ENCODE results near the gene PCIF1.
"Not testable (repeated sequence)": the region's sequence is repeated elsewhere in the genome, so short reads cannot be mapped to it uniquely, and the experiment has no call there.

Gene PCIF1

DNA sequence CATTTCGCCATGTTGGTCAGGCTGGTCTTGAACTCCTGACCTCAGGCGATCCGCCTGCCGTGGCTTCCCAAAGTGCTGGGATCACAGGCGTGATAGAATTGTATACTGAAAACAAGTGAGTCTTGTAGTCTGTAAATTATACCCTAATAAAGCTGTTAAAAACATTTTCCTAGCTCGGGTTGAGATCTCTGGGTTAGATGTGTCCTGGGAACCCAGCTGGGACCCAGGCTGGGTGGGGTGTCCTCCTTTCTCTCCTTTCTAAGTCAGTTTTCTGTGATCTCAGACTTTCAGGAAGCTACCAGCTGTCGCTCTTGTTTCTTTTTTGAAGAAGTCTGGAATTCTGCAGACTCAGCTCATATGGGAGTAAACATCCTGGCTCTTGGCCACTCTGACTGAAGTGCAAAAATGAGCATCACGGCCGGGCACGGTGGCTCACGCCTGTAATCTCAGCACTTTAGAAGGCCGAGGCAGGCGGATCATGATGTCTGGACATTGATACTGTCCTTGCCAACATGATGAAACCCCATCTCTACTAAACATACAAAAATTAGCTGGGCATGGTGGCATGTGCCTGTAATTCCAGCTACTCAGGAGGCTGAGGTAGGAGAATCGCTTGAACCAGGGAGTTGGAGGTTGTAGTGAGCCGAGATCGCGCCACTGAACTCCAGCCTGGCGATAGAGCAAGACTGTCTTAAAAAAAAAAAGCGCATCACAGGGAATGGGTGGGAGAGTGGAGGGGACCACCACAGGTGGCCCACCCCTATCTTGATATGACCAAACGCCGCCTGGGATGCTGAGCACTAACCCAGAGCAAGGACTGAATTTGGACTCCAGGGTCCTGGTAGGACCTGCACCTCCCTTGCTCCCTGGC, 9.9 kb upstream of the PCIF1 start:
- no peak for DNase-seq

GRCh38 chr20:45925821-45926506, 8.5 kb upstream of the PCIF1 start:
- DNase-seq: no peak

DNA sequence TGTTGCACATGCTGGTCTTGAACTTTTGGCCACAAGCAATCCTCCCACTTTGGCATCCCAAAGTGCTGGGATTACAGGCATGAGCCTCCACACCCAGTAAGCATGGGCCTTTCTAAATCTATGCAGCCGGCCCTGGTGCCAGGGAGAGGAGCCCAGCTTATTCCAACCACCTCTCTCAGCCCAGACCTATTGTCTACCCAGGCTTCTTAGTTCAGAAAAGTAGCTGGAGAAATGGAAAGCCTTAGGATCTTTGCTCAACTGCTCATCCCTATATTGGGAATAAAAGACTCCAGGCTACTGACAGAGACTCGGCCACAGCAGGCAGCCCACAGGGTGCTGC, 7.8 kb upstream of the PCIF1 start:
- no peak for DNase-seq

DNA sequence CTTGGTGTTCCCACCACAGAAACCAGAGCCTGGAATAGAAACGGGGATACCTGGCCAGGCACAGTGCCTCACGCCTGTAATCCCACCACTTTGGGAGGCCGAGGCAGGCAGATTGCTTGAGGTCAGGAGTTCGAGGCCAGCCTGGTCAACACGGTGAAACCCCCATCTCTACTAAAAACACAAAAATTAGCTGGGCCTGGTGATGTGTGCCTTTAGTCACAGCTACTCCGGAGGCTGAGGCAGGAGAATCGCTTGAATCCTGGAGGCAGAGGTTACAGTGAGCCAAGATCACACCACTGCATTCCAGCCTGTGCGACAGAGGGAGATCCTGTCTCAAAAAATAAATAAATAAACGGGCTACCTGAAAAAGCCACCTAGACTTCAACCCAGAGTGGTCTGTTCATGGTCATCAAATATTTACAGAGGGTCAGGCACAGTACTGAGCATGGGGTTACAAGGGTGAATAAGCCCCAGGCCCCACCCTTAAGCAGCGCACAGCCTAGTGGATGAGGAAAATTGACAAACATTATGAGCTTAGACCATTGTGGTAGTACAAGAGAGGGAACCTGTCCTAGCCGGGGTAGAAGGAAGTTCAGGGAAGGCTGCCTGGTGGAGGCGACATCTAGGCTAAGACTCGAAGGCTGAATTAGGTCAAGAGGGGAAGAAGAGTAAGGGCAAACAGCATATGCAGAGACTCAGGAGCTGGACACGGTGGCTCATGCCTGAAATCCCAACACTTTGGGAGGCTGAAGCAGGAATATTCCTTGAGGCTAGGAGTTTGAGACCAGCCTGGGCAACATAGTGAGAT, 7.2 kb upstream of the PCIF1 start:
- no peak for DNase-seq

- not testable (repeated sequence) for DNase-seq
Observed at GRCh38 chr20:45931680-45932079, 2.8 kb upstream of the PCIF1 start.

- peak; percentile 32 for DNase-seq
Observed at GRCh38 chr20:45933266-45934045, 1.0 kb upstream of the PCIF1 start.

GRCh38 chr20:45934046-45934585, 367 bp upstream of the PCIF1 start:
- DNase-seq: peak; percentile 40

GRCh38 chr20:45935416-45936046, 1.0 kb downstream of the PCIF1 start:
- DNase-seq: no peak

DNA sequence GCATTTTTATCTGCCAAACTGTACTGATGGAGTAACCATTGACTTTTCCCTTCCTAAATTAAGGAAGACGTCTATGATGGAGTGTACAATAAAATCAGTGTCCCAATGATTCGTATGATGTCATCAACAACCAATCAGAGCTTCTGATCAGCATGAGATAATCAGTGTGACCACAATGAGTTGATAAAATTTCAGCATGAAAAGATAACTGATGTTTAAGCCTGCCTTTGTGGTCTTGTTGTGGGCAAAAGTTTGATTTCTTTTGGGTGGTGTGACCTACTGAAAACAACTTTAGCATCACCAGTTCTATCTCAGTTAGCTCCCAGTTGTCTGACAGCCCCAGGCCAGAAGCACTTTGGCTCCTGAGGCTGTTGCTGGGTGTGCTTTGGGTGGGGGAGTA, 3.3 kb downstream of the PCIF1 start:
- DNase-seq: no peak

DNA sequence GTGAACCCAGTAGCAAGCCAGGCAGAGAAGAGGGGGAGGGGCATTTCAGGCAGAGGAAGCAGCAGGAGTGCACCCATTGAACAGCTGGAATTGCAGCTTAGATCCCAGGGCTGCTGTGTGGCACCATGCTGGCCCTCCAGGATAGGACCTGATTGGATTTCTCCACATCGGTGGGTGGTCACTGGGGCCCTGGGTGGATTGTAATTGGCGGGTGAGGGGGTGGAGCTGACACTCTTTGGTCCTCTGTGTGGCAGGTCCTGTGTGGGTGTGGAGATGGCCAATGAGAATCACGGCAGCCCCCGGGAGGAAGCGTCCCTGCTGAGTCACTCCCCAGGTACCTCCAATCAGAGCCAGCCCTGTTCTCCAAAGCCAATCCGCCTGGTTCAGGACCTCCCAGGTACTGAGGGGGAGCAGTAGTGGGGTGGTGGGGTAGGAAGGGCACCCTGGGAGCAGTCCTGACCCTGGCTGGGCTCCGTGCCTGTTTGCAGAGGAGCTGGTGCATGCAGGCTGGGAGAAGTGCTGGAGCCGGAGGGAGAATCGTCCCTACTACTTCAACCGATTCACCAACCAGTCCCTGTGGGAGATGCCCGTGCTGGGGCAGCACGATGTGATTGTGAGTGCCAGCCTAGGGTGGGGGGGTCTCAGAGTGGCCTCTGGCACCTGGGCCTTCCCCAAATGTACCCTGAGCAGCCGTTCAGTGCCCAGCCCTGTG, 4.4 kb downstream of the PCIF1 start:
- DNase-seq: no peak

- DNase-seq: no peak
Observed at GRCh38 chr20:45940053-45940452, 5.6 kb downstream of the PCIF1 start.

- no peak for DNase-seq
Observed at GRCh38 chr20:45940469-45940868, 6.0 kb downstream of the PCIF1 start.

- no peak for DNase-seq
Observed at GRCh38 chr20:45943613-45944012, 9.1 kb downstream of the PCIF1 start.

- DNase-seq: no peak
Observed at GRCh38 chr20:45944151-45944964, 9.9 kb downstream of the PCIF1 start.

- no peak for DNase-seq
Observed at GRCh38 chr20:45944965-45945677, 10.6 kb downstream of the PCIF1 start.

DNA sequence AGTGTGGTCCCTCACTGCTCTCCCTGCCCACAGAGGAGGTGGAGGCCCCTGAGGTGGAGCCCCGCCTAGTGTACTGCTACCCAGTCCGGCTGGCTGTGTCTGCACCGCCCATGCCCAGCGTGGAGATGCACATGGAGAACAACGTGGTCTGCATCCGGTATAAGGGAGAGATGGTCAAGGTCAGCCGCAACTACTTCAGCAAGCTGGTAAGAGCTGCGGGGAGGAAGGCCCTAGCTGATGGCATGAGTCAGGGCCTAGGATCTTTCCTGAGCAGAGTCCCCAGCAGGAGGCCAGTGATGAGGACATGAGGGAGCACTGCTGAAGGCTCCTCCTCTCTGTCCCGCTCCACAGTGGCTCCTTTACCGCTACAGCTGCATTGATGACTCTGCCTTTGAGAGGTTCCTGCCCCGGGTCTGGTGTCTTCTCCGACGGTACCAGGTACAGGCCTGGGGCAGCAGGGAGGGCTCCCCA, 11.2 kb downstream of the PCIF1 start:
- no peak for DNase-seq

- no peak for DNase-seq
Observed at GRCh38 chr20:45946149-45946970, 11.9 kb downstream of the PCIF1 start.

DNA sequence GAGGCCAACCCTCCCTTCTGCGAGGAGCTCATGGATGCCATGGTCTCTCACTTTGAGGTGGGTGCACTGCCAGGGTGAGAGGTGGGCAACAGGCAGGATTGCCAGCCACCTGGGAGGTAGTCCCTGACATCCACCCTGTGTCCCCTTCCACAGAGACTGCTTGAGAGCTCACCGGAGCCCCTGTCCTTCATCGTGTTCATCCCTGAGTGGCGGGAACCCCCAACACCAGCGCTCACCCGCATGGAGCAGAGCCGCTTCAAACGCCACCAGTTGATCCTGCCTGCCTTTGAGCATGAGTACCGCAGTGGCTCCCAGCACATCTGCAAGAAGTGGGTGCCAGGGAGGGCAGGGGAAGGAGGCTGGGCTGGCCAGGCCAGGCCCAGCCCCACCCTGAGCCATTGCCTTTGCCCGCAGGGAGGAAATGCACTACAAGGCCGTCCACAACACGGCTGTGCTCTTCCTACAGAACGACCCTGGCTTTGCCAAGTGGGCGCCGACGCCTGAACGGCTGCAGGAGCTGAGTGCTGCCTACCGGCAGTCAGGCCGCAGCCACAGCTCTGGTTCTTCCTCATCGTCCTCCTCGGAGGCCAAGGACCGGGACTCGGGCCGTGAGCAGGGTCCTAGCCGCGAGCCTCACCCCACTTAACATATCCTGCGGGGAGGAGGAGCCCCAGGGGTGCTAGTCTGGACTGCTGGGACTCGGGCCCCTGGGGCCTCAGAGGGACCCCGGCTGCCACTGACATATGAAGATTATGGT, 12.8 kb downstream of the PCIF1 start:
- no peak for DNase-seq

Measured in effector CD4-positive, alpha-beta T cell (primary cell).